Gastrocnemius medialis (tissue), 4 donors: ENCODE data around the gene ASB2. TPM values are rescaled to one million over a fixed set of nuclear protein-coding genes. Genes with fewer than 3 reads are reported as not detected.
A peak's percentile ranks its signal among the peaks of the same experiment; 100 is the strongest.

ENCODE experiments used
- ATAC-seq, 2 donors: fragments of 150-250 bp; one replicate each; pipeline ENCODE4 v1.9.1; 2016
- DNase-seq, 2 donors: peaks; one replicate each; pipeline ENCODE4 v3.0.0-alpha.2; 2019
- H3K27ac ChIP-seq, 4 donors: fragments of 200-600 bp; sonication (generic); 1 replicate in 1 of 4; 2 replicates in 3 of 4; pipeline ENCODE4 v1.5.1; 2016 to 2018; ENCODE audit warnings: mild to moderate bottlenecking in 2 of 4, moderate library complexity in 1 of 4
- H3K27me3 ChIP-seq, 3 donors: fragments of 200-600 bp; sonication (generic) in 2 of 3; 1 replicate in 1 of 3; 2 replicates in 2 of 3; pipeline versions ENCODE4 v1.5.1 to v1.6.0; 2016 to 2019; ENCODE audit warnings: mild to moderate bottlenecking in 1 of 3, moderate library complexity in 1 of 3
- H3K36me3 ChIP-seq, 2 donors: fragments of 200-600 bp; sonication (generic) in 1 of 2; one replicate each; pipeline ENCODE4 v1.5.1; 2017 to 2018
- H3K4me1 ChIP-seq, 2 donors: fragments of 200-600 bp; sonication (generic) in 1 of 2; one replicate each; pipeline ENCODE4 v1.5.1; 2016 to 2017; ENCODE audit warnings: mild to moderate bottlenecking in 2 of 2
- H3K4me3 ChIP-seq, 4 donors: fragments of 200-600 bp; sonication (generic) in 3 of 4; 1 replicate in 1 of 4; 2 replicates in 3 of 4; pipeline ENCODE4 v1.5.1; 2016 to 2019; ENCODE audit warnings: mild to moderate bottlenecking in 2 of 4
- H3K9me3 ChIP-seq, 3 donors: fragments of 200-600 bp; sonication (generic) in 2 of 3; 1 replicate in 1 of 3; 2 replicates in 2 of 3; pipeline ENCODE4 v1.5.1; 2016 to 2019
- POLR2A ChIP-seq, 2 donors: fragments of 450-650 bp; IDR thresholded peaks; one replicate each; pipeline ENCODE4 v1.6.1; 2017; ENCODE audit warnings: antibody characterized with exemption in 2 of 2, mild to moderate bottlenecking in 2 of 2, moderate library complexity in 2 of 2
- in situ Hi-C, 4 donors: fragments of 200-750 bp; cut with MboI; loops; one replicate each; pipeline versions ENCODE4 v1.15.0 to v1.8.0; 2017; ENCODE audit warnings: low sequenced_read_pairs in 4 of 4
- intact Hi-C: fragments of 100-400 bp; cut with DNase I; formaldehyde crosslinking; loops from one replicate; pipeline ENCODE4 v1.15.1; 2023; ENCODE audit warnings: low total_unique reads
- total RNA-seq, 4 donors: library from RNA; depleted of rRNA; stranded (reverse); fragments of >200 nt; gene quantifications; one replicate each; pipeline versions ENCODE4 v1.1.0 to v1.2.3, GENCODE V29; 2016
- TF ChIP-seq, protein P1 (sequence below), 5 experiments: fragments of 450-650 bp in 3 of 5; fragments of 200-600 bp in 2 of 5; sonication (generic) in 2 of 5; IDR thresholded peaks in 4 of 5; conservative IDR thresholded peaks in 1 of 5; 1 replicate in 4 of 5; 2 replicates in 1 of 5; pipeline ENCODE4 v1.5.1; 2016 to 2019; ENCODE audit warnings: antibody characterized with exemption in 5 of 5, mild to moderate bottlenecking in 3 of 5, moderate library complexity in 3 of 5

Gene ASB2
- total RNA-seq, 4 donors from 2014 or later: 335 to 819 (median 539) TPM

DNA sequence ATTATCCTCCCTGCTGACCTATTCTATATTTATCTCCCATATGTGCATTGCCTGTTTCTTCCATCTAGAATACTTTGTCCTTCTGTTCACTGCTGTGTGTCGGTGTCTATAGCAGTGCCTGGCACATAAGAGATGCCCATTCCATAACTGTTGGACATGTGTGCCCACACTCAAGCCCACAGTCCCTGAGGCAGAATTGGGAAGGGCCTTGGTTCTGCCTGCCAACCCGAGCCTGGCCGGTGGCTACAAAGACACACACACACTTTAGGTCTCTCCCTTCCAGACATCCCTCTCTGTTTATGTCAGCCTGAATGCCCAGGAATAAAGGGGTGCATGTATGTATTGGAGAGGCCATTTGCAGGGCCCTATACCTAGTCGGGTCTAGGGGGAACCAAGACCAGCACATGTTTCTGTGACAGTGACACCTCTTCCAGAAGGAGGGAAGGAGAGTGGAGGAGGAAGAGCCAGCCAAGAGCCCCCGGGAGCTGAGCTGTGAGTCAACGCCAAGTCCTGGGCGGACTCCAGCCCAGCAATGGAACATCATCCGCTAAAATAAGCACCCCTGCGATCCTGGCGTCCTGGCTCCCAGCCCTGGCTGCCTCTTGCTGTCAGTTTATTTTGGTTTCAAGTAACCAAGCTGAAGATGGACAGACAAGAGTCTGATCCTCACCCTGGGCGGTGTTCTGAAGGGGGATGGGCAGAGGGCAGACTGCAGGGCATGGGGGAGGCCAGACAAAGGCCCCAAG, 4.3 kb upstream of the ASB2 start:
- Histone ChIP-seq H3K27ac (peak overlapping the region; percentile 97 to 100 (median 98)), H3K9me3 (no peaks in the 10 kb centered on the region), H3K36me3 (no peaks in the 10 kb centered on the region), H3K4me1 (peaks cover 74 to 75% of the 10 kb centered on the region in 2 donors), H3K27me3 (no peaks in the 10 kb centered on the region), H3K4me3 (peak overlapping the region in 3 of 4 donors; percentile 4 to 31 (median 15))
- TF ChIP-seq POLR2A (IDR thresholded peaks at IDR 0.05): peak; percentile 63 to 66
- TF ChIP-seq, protein P1, sequence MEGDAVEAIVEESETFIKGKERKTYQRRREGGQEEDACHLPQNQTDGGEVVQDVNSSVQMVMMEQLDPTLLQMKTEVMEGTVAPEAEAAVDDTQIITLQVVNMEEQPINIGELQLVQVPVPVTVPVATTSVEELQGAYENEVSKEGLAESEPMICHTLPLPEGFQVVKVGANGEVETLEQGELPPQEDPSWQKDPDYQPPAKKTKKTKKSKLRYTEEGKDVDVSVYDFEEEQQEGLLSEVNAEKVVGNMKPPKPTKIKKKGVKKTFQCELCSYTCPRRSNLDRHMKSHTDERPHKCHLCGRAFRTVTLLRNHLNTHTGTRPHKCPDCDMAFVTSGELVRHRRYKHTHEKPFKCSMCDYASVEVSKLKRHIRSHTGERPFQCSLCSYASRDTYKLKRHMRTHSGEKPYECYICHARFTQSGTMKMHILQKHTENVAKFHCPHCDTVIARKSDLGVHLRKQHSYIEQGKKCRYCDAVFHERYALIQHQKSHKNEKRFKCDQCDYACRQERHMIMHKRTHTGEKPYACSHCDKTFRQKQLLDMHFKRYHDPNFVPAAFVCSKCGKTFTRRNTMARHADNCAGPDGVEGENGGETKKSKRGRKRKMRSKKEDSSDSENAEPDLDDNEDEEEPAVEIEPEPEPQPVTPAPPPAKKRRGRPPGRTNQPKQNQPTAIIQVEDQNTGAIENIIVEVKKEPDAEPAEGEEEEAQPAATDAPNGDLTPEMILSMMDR (IDR thresholded peaks at IDR 0.05 in 4 of 5, conservative IDR thresholded peaks at IDR 0.05 in 1 of 5): no peak
- in situ Hi-C loops (no loop called here), intact Hi-C loops (no loop called here)
- DNase-seq (peak; percentile 92 to 99), ATAC-seq (peak; percentile 37 to 45)

DNA sequence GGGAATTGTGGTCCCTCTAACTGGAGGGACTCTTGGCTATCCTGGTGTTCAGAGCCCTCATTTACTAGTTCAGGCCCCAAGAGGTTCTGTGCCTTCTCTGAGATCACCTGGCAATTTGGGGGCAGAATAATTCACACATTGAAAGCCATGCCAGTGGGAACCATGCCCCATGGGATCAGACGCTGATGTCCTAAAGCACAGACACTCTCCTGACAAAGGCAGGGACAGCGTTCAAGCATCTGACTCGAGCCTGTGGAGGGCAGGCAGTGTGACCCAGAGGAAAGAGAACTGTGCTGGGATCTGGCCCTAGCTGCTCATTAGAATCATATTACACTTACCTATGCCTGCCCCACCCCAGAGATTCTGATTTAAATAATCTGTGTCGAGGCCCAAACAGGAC, 2.4 kb upstream of the ASB2 start:
- in situ Hi-C loops (no loop called here), intact Hi-C loops (no loop called here)
- no peaks in the 10 kb centered on the region for H3K36me3 ChIP-seq
- DNase-seq: no peak
- H3K4me1 ChIP-seq: peaks cover 60 to 62% of the 10 kb centered on the region in 2 donors
- no peak for ATAC-seq
- H3K9me3 ChIP-seq: no peaks in the 10 kb centered on the region
- peak; percentile 59 to 61 for TF ChIP-seq POLR2A (IDR thresholded peaks at IDR 0.05)
- TF ChIP-seq, protein P1 (IDR thresholded peaks at IDR 0.05 in 4 of 5, conservative IDR thresholded peaks at IDR 0.05 in 1 of 5): no peak
- H3K4me3 ChIP-seq: no peak overlapping the region
- H3K27me3 ChIP-seq: no peaks in the 10 kb centered on the region
- H3K27ac ChIP-seq: peak overlapping the region; percentile 97 to 100 (median 98)

DNA sequence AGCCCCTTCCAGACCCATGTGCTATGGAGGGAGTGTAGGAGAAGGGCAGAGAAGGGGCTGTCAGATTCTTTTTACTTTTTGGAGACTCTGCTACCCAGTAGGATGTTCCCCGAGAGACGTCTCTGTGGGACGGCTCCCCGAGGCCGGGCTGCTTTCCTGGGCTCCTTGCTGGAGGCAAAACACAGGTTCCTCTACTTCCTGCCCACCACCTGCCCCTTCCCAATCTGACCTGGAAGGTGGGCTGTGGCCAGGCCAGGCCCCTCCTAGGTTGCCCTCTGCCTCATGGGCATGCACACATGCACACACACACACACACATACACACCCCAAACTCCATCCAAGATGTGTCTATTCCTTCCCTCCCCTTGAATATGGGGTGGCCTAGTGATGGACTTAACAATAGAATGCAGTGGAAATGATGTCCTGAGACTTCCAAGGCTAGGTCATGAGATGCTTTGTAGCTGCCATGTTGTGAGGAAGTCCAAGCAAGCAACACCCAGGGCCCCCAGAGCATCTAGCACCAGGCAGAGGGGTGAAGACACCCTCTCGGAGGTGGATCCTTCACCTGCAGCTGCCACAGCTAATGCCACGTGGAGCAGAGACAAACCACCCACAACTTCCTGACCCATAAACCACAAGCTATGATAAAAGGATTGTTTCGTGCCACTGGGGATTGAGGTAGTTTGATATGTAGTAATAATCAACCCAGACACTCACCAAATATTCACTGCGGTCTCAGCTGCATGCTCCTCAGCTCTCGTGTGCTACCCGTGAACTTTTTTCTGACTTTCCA, 1.6 kb upstream of the ASB2 start:
- DNase-seq (no peak), ATAC-seq (no peak)
- peaks cover 54 to 55% of the 10 kb centered on the region in 2 donors for H3K4me1 ChIP-seq
- TF ChIP-seq POLR2A (IDR thresholded peaks at IDR 0.05): no peak
- TF ChIP-seq, protein P1 (IDR thresholded peaks at IDR 0.05 in 4 of 5, conservative IDR thresholded peaks at IDR 0.05 in 1 of 5): no peak
- in situ Hi-C loops (no loop called here), intact Hi-C loops (no loop called here)
- peak overlapping the region; percentile 97 to 100 (median 98) for H3K27ac ChIP-seq
- no peaks in the 10 kb centered on the region for H3K27me3 ChIP-seq
- no peak overlapping the region for H3K4me3 ChIP-seq
- no peaks in the 10 kb centered on the region for H3K36me3 ChIP-seq
- no peaks in the 10 kb centered on the region for H3K9me3 ChIP-seq

DNA sequence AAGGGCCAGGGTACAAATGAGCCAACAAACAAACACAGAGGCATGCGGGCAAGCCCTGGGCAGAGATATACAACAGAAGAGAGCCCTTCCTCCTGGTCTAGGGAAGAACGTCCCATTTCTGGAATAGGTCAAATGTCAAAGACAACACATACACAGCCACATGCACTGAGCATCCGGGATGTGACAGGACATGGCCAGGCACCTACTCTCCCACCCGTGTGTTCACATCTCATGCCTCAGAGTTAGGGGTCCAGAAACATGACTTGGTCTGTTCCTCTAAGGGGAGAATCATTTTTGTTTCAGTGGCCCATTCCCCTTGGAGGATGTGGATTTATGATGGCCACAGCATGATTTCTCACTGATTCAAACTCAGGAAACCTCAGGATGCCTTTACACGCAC, 801 bp upstream of the ASB2 start:
- H3K4me1 ChIP-seq: peaks cover 50 to 54% of the 10 kb centered on the region in 2 donors
- no peaks in the 10 kb centered on the region for H3K36me3 ChIP-seq
- peak overlapping the region; percentile 61 to 80 (median 76) for H3K4me3 ChIP-seq
- no peaks in the 10 kb centered on the region for H3K9me3 ChIP-seq
- in situ Hi-C loops (no loop called here), intact Hi-C loops (no loop called here)
- no peak for TF ChIP-seq POLR2A (IDR thresholded peaks at IDR 0.05)
- TF ChIP-seq, protein P1 (IDR thresholded peaks at IDR 0.05 in 4 of 5, conservative IDR thresholded peaks at IDR 0.05 in 1 of 5): no peak
- no peaks in the 10 kb centered on the region for H3K27me3 ChIP-seq
- no peak for DNase-seq
- H3K27ac ChIP-seq: peak overlapping the region; percentile 97 to 100 (median 98)
- peak in 1 of 2 donors; percentile 2 for ATAC-seq
